ENCODE data around the gene SLC9A9.

The SLC9A9 gene

DNA sequence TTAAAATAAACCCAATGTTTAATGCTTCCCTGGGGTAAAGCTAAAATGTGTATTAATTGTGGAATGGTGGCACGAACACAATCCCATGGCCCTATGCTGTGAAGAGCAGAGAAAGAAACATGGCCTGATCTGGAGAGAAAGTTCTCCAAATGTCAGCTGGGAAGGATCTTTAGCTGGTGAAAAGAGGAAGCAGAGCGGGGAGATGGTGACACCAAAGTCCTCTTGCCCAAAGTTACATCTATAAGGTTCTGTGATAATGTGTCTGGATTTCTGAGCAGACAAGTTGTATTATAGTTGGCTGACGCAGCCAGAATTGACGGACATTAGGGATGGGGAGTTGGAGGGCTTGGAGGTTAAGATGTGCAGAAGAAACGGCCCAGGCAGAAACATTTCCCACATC is 532.5 kb downstream of the SLC9A9 start:
- WGBS (ENCODE audit: insufficient coverage): 100% methylated on average over 2 of the region's 5 CpGs
- no peaks in the 10 kb centered on the region for H3K27me3 ChIP-seq (replicated peaks in 2 of 5; ENCODE audit: control insufficient read depth in 4 of 5, insufficient read depth in 5 of 5, low read length in 4 of 5)
- H3K36me3 ChIP-seq (ENCODE audit: control insufficient read depth in 4 of 4, insufficient read depth in 4 of 4, low read length in 3 of 4): no peaks in the 10 kb centered on the region
- no peak overlapping the region for H3K27ac ChIP-seq (ENCODE audit: insufficient read depth in 1 of 2, low read depth in 1 of 2, low read length in 2 of 2, poor library complexity in 1 of 2, severe bottlenecking in 2 of 2)
- no peaks in the 10 kb centered on the region for H3K9me3 ChIP-seq (ENCODE audit: control extremely low read depth in 1 of 5, control insufficient read depth in 4 of 5, insufficient read depth in 2 of 5, low read depth in 1 of 5, low read length in 4 of 5)
- DNase-seq: peak in 2 of 3 donors; percentile 19 to 23
- ChIA-PET POLR2A (no interaction called here), CTCF (no interaction called here)
- no peak overlapping the region for H3K4me3 ChIP-seq (ENCODE audit: control insufficient read depth in 1 of 7, extremely low read depth in 1 of 7, insufficient read depth in 4 of 7, low read depth in 2 of 7, low read length in 6 of 7)
- no peaks in the 10 kb centered on the region for H3K4me1 ChIP-seq (ENCODE audit: control extremely low read depth in 1 of 4, control insufficient read depth in 4 of 4, insufficient read depth in 4 of 4, low read length in 3 of 4)

DNA sequence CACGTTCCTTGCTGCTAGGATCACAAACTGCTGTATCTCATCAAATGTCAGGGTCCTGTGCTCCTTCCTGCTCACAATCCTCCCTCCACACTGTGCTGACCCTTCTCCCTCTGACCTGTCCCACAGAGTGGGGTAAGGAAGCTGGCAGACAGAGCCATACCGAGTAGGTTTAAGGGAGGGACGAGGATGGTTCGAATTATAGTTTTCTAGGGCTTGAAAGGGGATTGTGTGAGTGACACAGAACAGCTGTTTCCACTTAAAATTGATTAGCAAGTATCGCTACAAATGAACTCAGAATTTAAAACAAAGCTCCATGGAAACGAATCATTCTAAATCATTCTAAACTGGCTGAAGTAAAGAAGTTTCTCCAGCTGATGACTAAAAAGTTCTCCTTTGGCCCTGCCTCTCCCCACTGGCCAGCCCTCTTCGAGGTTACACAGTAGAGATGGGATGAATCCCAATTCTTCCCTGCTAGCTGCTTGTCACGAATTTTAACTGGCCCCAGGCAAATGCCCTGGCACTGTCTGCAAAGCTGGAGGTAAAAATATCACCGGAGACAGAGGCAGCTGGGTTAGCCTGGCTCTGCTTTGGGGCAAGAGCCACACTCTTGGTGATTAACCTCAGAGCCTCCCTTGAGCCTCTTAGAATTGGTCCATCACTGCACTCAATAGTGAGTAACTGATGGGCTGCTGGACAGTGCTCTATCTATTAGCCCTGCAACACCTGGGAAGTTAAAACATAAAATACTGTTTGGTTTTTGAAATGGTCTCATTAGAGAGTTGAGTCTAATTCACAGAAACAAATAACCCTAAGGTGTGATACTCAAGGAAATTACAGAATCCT is 533.8 kb downstream of the SLC9A9 start:
- H3K36me3 ChIP-seq (ENCODE audit: control insufficient read depth in 4 of 4, insufficient read depth in 4 of 4, low read length in 3 of 4): no peaks in the 10 kb centered on the region
- no peak overlapping the region for H3K27ac ChIP-seq (ENCODE audit: insufficient read depth in 1 of 2, low read depth in 1 of 2, low read length in 2 of 2, poor library complexity in 1 of 2, severe bottlenecking in 2 of 2)
- DNase-seq: no peak
- H3K9me3 ChIP-seq (ENCODE audit: control extremely low read depth in 1 of 5, control insufficient read depth in 4 of 5, insufficient read depth in 2 of 5, low read depth in 1 of 5, low read length in 4 of 5): no peaks in the 10 kb centered on the region
- H3K4me3 ChIP-seq (ENCODE audit: control insufficient read depth in 1 of 7, extremely low read depth in 1 of 7, insufficient read depth in 4 of 7, low read depth in 2 of 7, low read length in 6 of 7): no peak overlapping the region
- CTCF ChIA-PET: no interaction called here
- POLR2A ChIA-PET: interaction anchor here (0.6 kb wide), 1 partner anchor 69 kb away, joined by 3 read pairs; no protein-coding TSS in a partner anchor
- no peaks in the 10 kb centered on the region for H3K27me3 ChIP-seq (replicated peaks in 2 of 5; ENCODE audit: control insufficient read depth in 4 of 5, insufficient read depth in 5 of 5, low read length in 4 of 5)
- WGBS (ENCODE audit: insufficient coverage): over 99% methylated on average over 6 of the region's 9 CpGs
- no peaks in the 10 kb centered on the region for H3K4me1 ChIP-seq (ENCODE audit: control extremely low read depth in 1 of 4, control insufficient read depth in 4 of 4, insufficient read depth in 4 of 4, low read length in 3 of 4)

DNA sequence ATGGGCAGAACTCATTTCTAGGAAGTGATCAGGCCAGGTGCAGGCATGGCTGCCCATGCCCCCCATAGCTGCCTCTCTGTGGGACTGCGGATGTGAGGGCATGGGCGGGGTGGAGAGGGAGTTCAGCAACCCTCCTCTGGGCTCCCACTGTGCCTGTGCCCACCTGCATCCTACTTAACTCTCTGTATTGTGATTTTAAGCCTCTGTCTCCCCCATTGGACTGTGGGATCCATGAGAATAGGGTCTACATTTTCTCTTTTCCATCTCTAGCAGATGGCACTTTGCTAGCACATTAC is 534.4 kb downstream of the SLC9A9 start:
- WGBS (ENCODE audit: insufficient coverage): 100% methylated on average over 2 of the region's 2 CpGs

DNA sequence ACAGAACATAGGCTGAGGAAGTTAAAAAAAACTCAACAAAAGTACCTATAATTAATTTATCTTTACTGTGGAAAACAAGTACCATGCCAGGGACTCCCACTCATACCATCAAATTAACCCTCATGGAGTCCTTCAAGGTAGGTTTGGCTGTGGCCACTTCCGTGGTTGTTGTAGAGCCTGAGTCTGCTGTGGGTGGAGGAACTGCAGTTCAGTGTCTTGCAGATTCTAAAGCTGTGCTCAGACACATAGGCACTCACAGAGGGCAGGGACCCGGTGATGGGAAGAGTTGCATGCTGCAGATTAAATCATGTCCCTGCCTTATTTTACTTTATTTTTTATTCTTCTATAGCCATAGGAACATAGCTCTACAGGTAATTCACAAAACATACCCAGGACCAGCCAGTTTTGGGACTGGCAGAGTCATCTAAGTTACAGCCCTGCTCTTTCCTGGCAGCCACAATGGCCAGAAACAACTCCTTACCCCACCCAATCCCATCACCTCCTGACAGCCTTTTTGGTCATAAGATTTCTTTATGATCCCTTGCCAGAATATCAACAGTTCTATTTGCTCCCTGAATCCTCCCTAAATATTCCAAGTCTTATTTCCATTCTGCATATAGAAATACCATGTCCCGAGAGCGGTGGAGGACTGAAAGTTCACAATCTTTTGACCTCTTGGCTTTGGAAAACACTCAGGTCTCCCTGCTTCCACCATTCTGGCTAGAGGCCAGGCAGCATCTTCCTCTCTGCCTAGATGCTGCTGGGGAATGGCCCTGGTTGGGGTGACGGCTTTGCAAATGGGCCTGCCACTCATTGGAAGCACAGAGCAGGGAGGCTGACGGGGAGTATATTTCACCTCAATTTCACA is 535.0 kb downstream of the SLC9A9 start:
- Histone ChIP-seq H3K9me3 (ENCODE audit: control extremely low read depth in 1 of 5, control insufficient read depth in 4 of 5, insufficient read depth in 2 of 5, low read depth in 1 of 5, low read length in 4 of 5) (no peaks in the 10 kb centered on the region), H3K27me3 (replicated peaks in 2 of 5; ENCODE audit: control insufficient read depth in 4 of 5, insufficient read depth in 5 of 5, low read length in 4 of 5) (no peaks in the 10 kb centered on the region), H3K4me1 (ENCODE audit: control extremely low read depth in 1 of 4, control insufficient read depth in 4 of 4, insufficient read depth in 4 of 4, low read length in 3 of 4) (no peaks in the 10 kb centered on the region), H3K36me3 (ENCODE audit: control insufficient read depth in 4 of 4, insufficient read depth in 4 of 4, low read length in 3 of 4) (no peaks in the 10 kb centered on the region), H3K27ac (ENCODE audit: insufficient read depth in 1 of 2, low read depth in 1 of 2, low read length in 2 of 2, poor library complexity in 1 of 2, severe bottlenecking in 2 of 2) (no peak overlapping the region), H3K4me3 (ENCODE audit: control insufficient read depth in 1 of 7, extremely low read depth in 1 of 7, insufficient read depth in 4 of 7, low read depth in 2 of 7, low read length in 6 of 7) (no peak overlapping the region)
- ChIA-PET CTCF (no interaction called here), POLR2A (no interaction called here)
- no peak for DNase-seq
- WGBS (ENCODE audit: insufficient coverage): 94% methylated on average over 5 of the region's 6 CpGs

More for the DNA sequence above, 534.4 kb downstream of the SLC9A9 start:
- Histone ChIP-seq H3K27me3 (replicated peaks in 2 of 5; ENCODE audit: control insufficient read depth in 4 of 5, insufficient read depth in 5 of 5, low read length in 4 of 5) (no peaks in the 10 kb centered on the region), H3K9me3 (ENCODE audit: control extremely low read depth in 1 of 5, control insufficient read depth in 4 of 5, insufficient read depth in 2 of 5, low read depth in 1 of 5, low read length in 4 of 5) (no peaks in the 10 kb centered on the region), H3K4me3 (ENCODE audit: control insufficient read depth in 1 of 7, extremely low read depth in 1 of 7, insufficient read depth in 4 of 7, low read depth in 2 of 7, low read length in 6 of 7) (no peak overlapping the region), H3K27ac (ENCODE audit: insufficient read depth in 1 of 2, low read depth in 1 of 2, low read length in 2 of 2, poor library complexity in 1 of 2, severe bottlenecking in 2 of 2) (no peak overlapping the region), H3K36me3 (ENCODE audit: control insufficient read depth in 4 of 4, insufficient read depth in 4 of 4, low read length in 3 of 4) (no peaks in the 10 kb centered on the region), H3K4me1 (ENCODE audit: control extremely low read depth in 1 of 4, control insufficient read depth in 4 of 4, insufficient read depth in 4 of 4, low read length in 3 of 4) (no peaks in the 10 kb centered on the region)
- CTCF ChIA-PET: no interaction called here
- no peak for DNase-seq
- POLR2A ChIA-PET: interaction anchor here (0.6 kb wide), 1 partner anchor 69 kb away, joined by 3 read pairs; no protein-coding TSS in a partner anchor

DNA sequence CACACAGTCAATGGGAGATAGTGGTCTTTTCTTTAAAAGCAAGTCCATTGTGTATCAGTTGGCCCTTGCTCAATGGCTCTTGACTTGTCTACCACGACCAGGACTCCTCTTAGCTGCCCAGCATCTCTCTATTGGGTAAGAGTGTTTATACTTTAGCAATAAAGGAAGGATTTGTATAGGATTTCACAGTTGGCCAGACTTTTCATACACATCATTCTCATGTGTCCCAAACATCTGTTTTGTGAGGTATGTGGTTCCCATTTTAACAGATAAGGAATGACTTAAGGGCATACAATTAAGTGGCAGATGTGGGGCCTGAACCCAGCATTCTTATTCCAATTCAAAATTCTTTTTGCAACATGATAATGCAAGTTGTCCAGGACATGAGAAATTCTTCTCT is 537.2 kb downstream of the SLC9A9 start:
- no CpG with 5 or more reads among the region's 1 CpG for WGBS (ENCODE audit: insufficient coverage)
- H3K9me3 ChIP-seq (ENCODE audit: control extremely low read depth in 1 of 5, control insufficient read depth in 4 of 5, insufficient read depth in 2 of 5, low read depth in 1 of 5, low read length in 4 of 5): no peaks in the 10 kb centered on the region
- DNase-seq: no peak
- no peak overlapping the region for H3K27ac ChIP-seq (ENCODE audit: insufficient read depth in 1 of 2, low read depth in 1 of 2, low read length in 2 of 2, poor library complexity in 1 of 2, severe bottlenecking in 2 of 2)
- ChIA-PET POLR2A (no interaction called here), CTCF (no interaction called here)
- no peaks in the 10 kb centered on the region for H3K27me3 ChIP-seq (replicated peaks in 2 of 5; ENCODE audit: control insufficient read depth in 4 of 5, insufficient read depth in 5 of 5, low read length in 4 of 5)
- no peak overlapping the region for H3K4me3 ChIP-seq (ENCODE audit: control insufficient read depth in 1 of 7, extremely low read depth in 1 of 7, insufficient read depth in 4 of 7, low read depth in 2 of 7, low read length in 6 of 7)
- H3K36me3 ChIP-seq (ENCODE audit: control insufficient read depth in 4 of 4, insufficient read depth in 4 of 4, low read length in 3 of 4): no peaks in the 10 kb centered on the region
- no peaks in the 10 kb centered on the region for H3K4me1 ChIP-seq (ENCODE audit: control extremely low read depth in 1 of 4, control insufficient read depth in 4 of 4, insufficient read depth in 4 of 4, low read length in 3 of 4)

DNA sequence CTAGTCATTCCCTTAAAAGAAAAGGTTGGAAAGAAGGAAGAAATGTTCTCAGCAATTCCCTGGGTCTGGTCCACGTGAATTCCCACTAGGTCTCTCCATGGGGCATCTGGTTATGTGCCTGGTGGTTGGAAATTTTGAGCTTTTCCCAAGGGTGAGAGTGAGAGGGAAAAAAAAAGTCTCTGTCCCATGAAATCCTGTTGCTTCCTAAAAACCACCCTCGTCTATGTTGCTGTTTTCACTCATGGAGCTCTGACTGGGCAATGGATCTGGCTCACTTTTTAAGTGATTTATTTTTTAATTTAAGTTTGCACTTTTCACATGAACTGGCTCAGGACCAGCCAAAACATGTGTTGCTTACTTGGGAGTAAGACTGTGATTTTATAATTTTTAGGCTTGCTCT is 538.6 kb downstream of the SLC9A9 start:
- Histone ChIP-seq H3K4me1 (ENCODE audit: control extremely low read depth in 1 of 4, control insufficient read depth in 4 of 4, insufficient read depth in 4 of 4, low read length in 3 of 4) (no peaks in the 10 kb centered on the region), H3K27ac (ENCODE audit: insufficient read depth in 1 of 2, low read depth in 1 of 2, low read length in 2 of 2, poor library complexity in 1 of 2, severe bottlenecking in 2 of 2) (no peak overlapping the region), H3K4me3 (ENCODE audit: control insufficient read depth in 1 of 7, extremely low read depth in 1 of 7, insufficient read depth in 4 of 7, low read depth in 2 of 7, low read length in 6 of 7) (no peak overlapping the region), H3K36me3 (ENCODE audit: control insufficient read depth in 4 of 4, insufficient read depth in 4 of 4, low read length in 3 of 4) (no peaks in the 10 kb centered on the region), H3K9me3 (ENCODE audit: control extremely low read depth in 1 of 5, control insufficient read depth in 4 of 5, insufficient read depth in 2 of 5, low read depth in 1 of 5, low read length in 4 of 5) (no peaks in the 10 kb centered on the region), H3K27me3 (replicated peaks in 2 of 5; ENCODE audit: control insufficient read depth in 4 of 5, insufficient read depth in 5 of 5, low read length in 4 of 5) (no peaks in the 10 kb centered on the region)
- CTCF ChIA-PET: no interaction called here
- WGBS (ENCODE audit: insufficient coverage): 100% methylated on average over 1 of the region's 2 CpGs
- no peak for DNase-seq
- POLR2A ChIA-PET: no interaction called here

DNA sequence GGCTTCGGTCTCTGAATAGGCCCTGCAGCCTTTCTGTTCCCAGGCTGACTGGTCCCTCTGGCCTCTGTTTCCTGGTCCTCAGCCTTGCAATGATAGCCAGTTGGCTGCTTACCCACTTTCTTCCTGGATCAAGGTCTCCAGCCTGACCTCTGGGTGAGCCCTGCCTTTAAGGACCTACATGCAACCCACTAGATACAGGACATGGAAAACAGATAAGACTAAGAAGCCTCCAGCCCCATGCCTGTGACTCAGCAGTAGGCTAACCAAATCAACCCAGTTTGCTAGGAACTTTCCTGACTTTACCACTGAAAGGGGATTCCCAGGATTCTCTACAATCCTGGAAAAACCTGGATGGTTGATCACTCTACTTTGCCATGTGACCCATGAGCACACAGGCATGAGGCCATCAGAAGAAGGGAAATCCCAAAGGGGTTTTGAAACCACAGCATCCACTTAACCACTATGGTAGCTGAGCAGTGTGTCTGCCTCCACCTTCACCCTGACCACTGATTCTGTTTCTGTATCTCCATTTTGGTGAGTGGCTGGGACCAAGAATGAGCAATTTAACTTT is 540.6 kb downstream of the SLC9A9 start:
- Histone ChIP-seq H3K9me3 (ENCODE audit: control extremely low read depth in 1 of 5, control insufficient read depth in 4 of 5, insufficient read depth in 2 of 5, low read depth in 1 of 5, low read length in 4 of 5) (no peaks in the 10 kb centered on the region), H3K4me1 (ENCODE audit: control extremely low read depth in 1 of 4, control insufficient read depth in 4 of 4, insufficient read depth in 4 of 4, low read length in 3 of 4) (peaks cover 0 to 5% (median 1%) of the 10 kb centered on the region in 4 experiments), H3K27me3 (replicated peaks in 2 of 5; ENCODE audit: control insufficient read depth in 4 of 5, insufficient read depth in 5 of 5, low read length in 4 of 5) (no peaks in the 10 kb centered on the region), H3K27ac (ENCODE audit: insufficient read depth in 1 of 2, low read depth in 1 of 2, low read length in 2 of 2, poor library complexity in 1 of 2, severe bottlenecking in 2 of 2) (peak overlapping the region in 1 of 2 experiments; percentile 11), H3K36me3 (ENCODE audit: control insufficient read depth in 4 of 4, insufficient read depth in 4 of 4, low read length in 3 of 4) (no peaks in the 10 kb centered on the region), H3K4me3 (ENCODE audit: control insufficient read depth in 1 of 7, extremely low read depth in 1 of 7, insufficient read depth in 4 of 7, low read depth in 2 of 7, low read length in 6 of 7) (no peak overlapping the region)
- peak in 2 of 3 donors; percentile 21 to 39 for DNase-seq
- POLR2A ChIA-PET: no interaction called here
- WGBS (ENCODE audit: insufficient coverage): 100% methylated on average over 1 of the region's 1 CpG
- CTCF ChIA-PET: interaction anchor here (1.2 kb wide), 1 partner anchor 9 kb away, joined by 4 read pairs; no protein-coding TSS in a partner anchor

Measured in common myeloid progenitor, CD34-positive (primary cell).